ENCODE measurements around the gene SETD1B. TPM values are rescaled to one million over a fixed set of nuclear protein-coding genes. Genes with fewer than 3 reads are reported as not detected.

The SETD1B gene
- total and polyA plus RNA-seq, 2 donors (not counting 1 experiment from before 2014, with no cell fraction given), result 7.9 to 61.4 TPM

DNA sequence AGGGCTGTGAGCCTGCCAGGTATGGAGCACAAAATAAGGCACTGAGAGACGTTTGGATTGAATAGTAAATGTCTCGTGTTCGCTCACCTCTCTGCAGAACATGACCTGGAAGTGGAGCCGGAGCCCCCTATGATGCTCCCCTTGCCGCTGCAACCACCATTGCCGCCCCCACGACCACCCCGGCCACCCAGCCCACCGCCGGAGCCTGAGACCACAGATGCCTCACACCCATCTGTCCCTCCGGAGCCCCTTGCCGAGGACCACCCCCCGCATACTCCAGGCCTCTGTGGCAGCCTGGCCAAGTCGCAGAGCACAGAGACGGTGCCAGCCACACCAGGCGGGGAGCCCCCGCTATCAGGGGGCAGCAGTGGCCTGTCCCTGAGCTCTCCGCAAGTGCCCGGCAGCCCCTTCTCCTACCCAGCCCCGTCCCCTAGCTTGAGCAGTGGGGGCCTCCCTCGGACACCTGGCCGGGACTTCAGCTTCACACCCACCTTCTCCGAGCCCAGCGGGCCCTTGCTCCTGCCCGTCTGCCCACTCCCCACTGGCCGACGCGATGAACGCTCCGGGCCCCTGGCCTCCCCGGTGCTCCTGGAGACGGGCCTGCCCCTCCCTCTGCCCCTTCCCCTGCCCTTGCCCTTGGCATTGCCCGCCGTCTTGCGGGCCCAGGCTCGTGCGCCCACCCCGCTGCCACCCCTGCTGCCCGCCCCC, 18.7 kb downstream of the SETD1B start:
- H3K27me3 ChIP-seq (replicated peaks in 1 of 4; ENCODE audit: control extremely low read depth in 1 of 4, control insufficient read depth in 3 of 4, insufficient read depth in 4 of 4, low read length in 3 of 4), result no peaks in the 10 kb centered on the region
- H2AFZ ChIP-seq (ENCODE audit: insufficient read depth, low read depth, low read length, poor library complexity, severe bottlenecking), result no peak overlapping the region
- ATAC-seq (ENCODE audit: low read depth) (no peak), DNase-seq (no peak)
- Mint-ChIP-seq H3K9me3 (ENCODE audit: insufficient read depth) (no peaks in the 10 kb centered on the region), H3K4me3 (no peak overlapping the region), H3K27ac (no peak overlapping the region), H3K4me1 (no peaks in the 10 kb centered on the region), H3K27me3 (no peaks in the 10 kb centered on the region)
- CTCF ChIA-PET, result interaction anchor here (3.1 kb wide), 1 partner anchor 28 kb away, joined by 12 read pairs; the partner anchor contains the start of gene RHOF
- no peak overlapping the region for H3K4me3 ChIP-seq (ENCODE audit: control extremely low read depth in 1 of 5, extremely low read depth in 1 of 5, insufficient read depth in 1 of 5, low read depth in 2 of 5, low read length in 4 of 5)
- TF ChIP-seq, protein P1, sequence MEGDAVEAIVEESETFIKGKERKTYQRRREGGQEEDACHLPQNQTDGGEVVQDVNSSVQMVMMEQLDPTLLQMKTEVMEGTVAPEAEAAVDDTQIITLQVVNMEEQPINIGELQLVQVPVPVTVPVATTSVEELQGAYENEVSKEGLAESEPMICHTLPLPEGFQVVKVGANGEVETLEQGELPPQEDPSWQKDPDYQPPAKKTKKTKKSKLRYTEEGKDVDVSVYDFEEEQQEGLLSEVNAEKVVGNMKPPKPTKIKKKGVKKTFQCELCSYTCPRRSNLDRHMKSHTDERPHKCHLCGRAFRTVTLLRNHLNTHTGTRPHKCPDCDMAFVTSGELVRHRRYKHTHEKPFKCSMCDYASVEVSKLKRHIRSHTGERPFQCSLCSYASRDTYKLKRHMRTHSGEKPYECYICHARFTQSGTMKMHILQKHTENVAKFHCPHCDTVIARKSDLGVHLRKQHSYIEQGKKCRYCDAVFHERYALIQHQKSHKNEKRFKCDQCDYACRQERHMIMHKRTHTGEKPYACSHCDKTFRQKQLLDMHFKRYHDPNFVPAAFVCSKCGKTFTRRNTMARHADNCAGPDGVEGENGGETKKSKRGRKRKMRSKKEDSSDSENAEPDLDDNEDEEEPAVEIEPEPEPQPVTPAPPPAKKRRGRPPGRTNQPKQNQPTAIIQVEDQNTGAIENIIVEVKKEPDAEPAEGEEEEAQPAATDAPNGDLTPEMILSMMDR (IDR thresholded peaks at IDR 0.05), result no peak
- no peak for TF ChIP-seq EZH2 (IDR thresholded peaks at IDR 0.05; ENCODE audit: borderline replicate concordance, insufficient read depth, low read depth, low read length, poor library complexity, severe bottlenecking)
- no peaks in the 10 kb centered on the region for H3K4me1 ChIP-seq (ENCODE audit: control insufficient read depth in 2 of 2, insufficient read depth in 2 of 2, low read length in 2 of 2)
- no peak overlapping the region for H3K4me2 ChIP-seq (replicated peaks; ENCODE audit: low read depth, low read length, poor library complexity, severe bottlenecking)
- POLR2A ChIA-PET, result no interaction called here
- no peaks in the 10 kb centered on the region for H3K9me3 ChIP-seq (ENCODE audit: control extremely low read depth in 1 of 3, control insufficient read depth in 2 of 3, insufficient read depth in 1 of 3, low read length in 2 of 3)
- H3K79me2 ChIP-seq (ENCODE audit: control insufficient read depth, insufficient read depth, low read length), result peaks cover 43% of the 10 kb centered on the region
- 93% methylated on average over 36 of the region's 39 CpGs for WGBS (ENCODE audit: insufficient coverage)
- no peak overlapping the region for H3K9ac ChIP-seq (ENCODE audit: low read length)
- H4K20me1 ChIP-seq (ENCODE audit: control insufficient read depth, insufficient read depth, low read length, poor library complexity, severe bottlenecking), result peaks cover 66% of the 10 kb centered on the region
- peaks cover 1 to 76% of the 10 kb centered on the region in 2 experiments for H3K36me3 ChIP-seq (replicated peaks in 1 of 2; ENCODE audit: control extremely low read depth in 1 of 2, control insufficient read depth in 1 of 2, extremely low read depth in 1 of 2, insufficient read depth in 2 of 2, low read length in 1 of 2)
- intact Hi-C loops (cut with micrococcal nuclease), result no loop called here
- H3K27ac ChIP-seq (ENCODE audit: low read length in 2 of 2), result no peak overlapping the region

DNA sequence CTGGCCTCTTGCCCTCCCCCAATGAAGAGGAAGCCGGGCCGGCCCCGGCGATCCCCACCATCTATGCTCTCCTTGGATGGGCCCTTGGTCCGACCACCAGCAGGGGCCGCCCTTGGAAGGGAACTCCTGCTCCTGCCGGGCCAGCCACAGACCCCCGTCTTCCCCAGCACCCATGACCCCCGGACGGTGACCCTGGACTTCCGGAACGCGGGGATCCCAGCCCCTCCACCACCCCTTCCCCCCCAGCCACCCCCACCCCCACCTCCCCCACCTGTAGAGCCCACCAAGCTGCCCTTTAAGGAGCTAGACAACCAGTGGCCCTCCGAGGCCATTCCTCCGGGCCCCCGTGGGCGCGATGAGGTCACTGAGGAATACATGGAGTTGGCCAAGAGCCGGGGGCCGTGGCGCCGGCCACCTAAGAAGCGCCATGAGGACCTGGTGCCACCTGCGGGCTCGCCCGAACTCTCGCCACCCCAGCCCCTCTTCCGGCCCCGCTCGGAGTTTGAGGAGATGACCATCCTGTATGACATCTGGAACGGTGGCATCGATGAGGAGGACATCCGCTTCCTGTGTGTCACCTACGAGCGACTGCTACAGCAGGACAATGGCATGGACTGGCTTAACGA, 19.4 kb downstream of the SETD1B start:
- POLR2A ChIA-PET, result no interaction called here
- Histone ChIP-seq H3K27ac (ENCODE audit: low read length in 2 of 2) (no peak overlapping the region), H4K20me1 (ENCODE audit: control insufficient read depth, insufficient read depth, low read length, poor library complexity, severe bottlenecking) (peaks cover 60% of the 10 kb centered on the region), H3K9ac (ENCODE audit: low read length) (no peak overlapping the region), H3K4me2 (replicated peaks; ENCODE audit: low read depth, low read length, poor library complexity, severe bottlenecking) (no peak overlapping the region), H3K9me3 (ENCODE audit: control extremely low read depth in 1 of 3, control insufficient read depth in 2 of 3, insufficient read depth in 1 of 3, low read length in 2 of 3) (no peaks in the 10 kb centered on the region), H3K79me2 (ENCODE audit: control insufficient read depth, insufficient read depth, low read length) (peaks cover 38% of the 10 kb centered on the region), H3K4me3 (ENCODE audit: control extremely low read depth in 1 of 5, extremely low read depth in 1 of 5, insufficient read depth in 1 of 5, low read depth in 2 of 5, low read length in 4 of 5) (no peak overlapping the region), H2AFZ (ENCODE audit: insufficient read depth, low read depth, low read length, poor library complexity, severe bottlenecking) (no peak overlapping the region), H3K4me1 (ENCODE audit: control insufficient read depth in 2 of 2, insufficient read depth in 2 of 2, low read length in 2 of 2) (no peaks in the 10 kb centered on the region), H3K36me3 (replicated peaks in 1 of 2; ENCODE audit: control extremely low read depth in 1 of 2, control insufficient read depth in 1 of 2, extremely low read depth in 1 of 2, insufficient read depth in 2 of 2, low read length in 1 of 2) (peaks cover 1 to 76% of the 10 kb centered on the region in 2 experiments), H3K27me3 (replicated peaks in 1 of 4; ENCODE audit: control extremely low read depth in 1 of 4, control insufficient read depth in 3 of 4, insufficient read depth in 4 of 4, low read length in 3 of 4) (no peaks in the 10 kb centered on the region)
- 94% methylated on average over 29 of the region's 36 CpGs for WGBS (ENCODE audit: insufficient coverage)
- intact Hi-C loops (cut with micrococcal nuclease), result no loop called here
- Mint-ChIP-seq H3K9me3 (ENCODE audit: insufficient read depth) (no peaks in the 10 kb centered on the region), H3K27me3 (no peaks in the 10 kb centered on the region), H3K4me1 (no peaks in the 10 kb centered on the region), H3K4me3 (no peak overlapping the region), H3K27ac (no peak overlapping the region)
- DNase-seq (no peak), ATAC-seq (ENCODE audit: low read depth) (no peak)
- CTCF ChIA-PET, result interaction anchor here (3.5 kb wide), 1 partner anchor 12 kb away, joined by 16 read pairs; no protein-coding TSS in a partner anchor
- TF ChIP-seq, protein P1 (IDR thresholded peaks at IDR 0.05), result no peak
- no peak for TF ChIP-seq EZH2 (IDR thresholded peaks at IDR 0.05; ENCODE audit: borderline replicate concordance, insufficient read depth, low read depth, low read length, poor library complexity, severe bottlenecking)
